PC-3 (cell line): ENCODE data around the gene LRRC8A. TPM values are rescaled to one million over a fixed set of nuclear protein-coding genes. Genes with fewer than 3 reads are reported as not detected.

Experiments used
- ATAC-seq: fragments of 200-7000 bp; cut with Tn5 transposase; 2 replicates; pipeline ENCODE4 v1.9.1; 2020; ENCODE audit warnings: mild to moderate bottlenecking, moderate library complexity
- BruUV-seq: library from RNA; stranded (reverse); fragments of 400-500 nt; replicated peaks from 2 replicates; lab custom pipeline; 2021; lab: Mats Ljungman, UMichigan
- CTCF ChIA-PET: fragments of 300-600 bp; sonication (Branson Sonifier 250); formaldehyde crosslinking; loops from one replicate; lab custom pipeline; 2022; ENCODE audit warnings: antibody characterized with exemption; lab: Charles Lee
- POLR2A ChIA-PET: fragments of 300-600 bp; sonication (Branson Sonifier 250); formaldehyde crosslinking; loops from one replicate; lab custom pipeline; 2022; ENCODE audit warnings: antibody characterized with exemption; ENCODE audit not compliant: unreplicated experiment; lab: Charles Lee
- DNase-seq: peaks from one replicate; pipeline ENCODE4 v3.0.0-alpha.2; 2015
- H2AFZ ChIP-seq: fragments of 300-600 bp; sonication (generic); 2 replicates; pipeline ENCODE4 v1.6.0; 2016; ENCODE audit warnings: antibody characterized with exemption, low read length
- H3F3A ChIP-seq: fragments of 300-600 bp; sonication (generic); one replicate; pipeline ENCODE4 v1.6.0; 2017; ENCODE audit warnings: antibody characterized with exemption, low read length, control low read depth, mild to moderate bottlenecking; ENCODE audit not compliant: unreplicated experiment
- H3K27ac ChIP-seq: fragments of 300-600 bp; sonication (generic); 2 replicates; pipeline ENCODE4 v1.5.1; 2016; ENCODE audit warnings: mild to moderate bottlenecking, low read length
- H3K27me3 ChIP-seq: fragments of 300-600 bp; sonication (generic); 2 replicates; pipeline ENCODE4 v1.6.1; 2016; ENCODE audit warnings: low read length, mixed read lengths
- H3K36me3 ChIP-seq: fragments of 300-600 bp; sonication (generic); 2 replicates; pipeline ENCODE4 v1.6.1; 2016; ENCODE audit warnings: low read depth, mixed run types, low read length, mixed read lengths
- H3K4me1 ChIP-seq: fragments of 300-600 bp; sonication (generic); 2 replicates; pipeline ENCODE4 v1.5.1; 2016; ENCODE audit warnings: low read length; ENCODE audit not compliant: insufficient read depth
- H3K4me2 ChIP-seq: fragments of 300-600 bp; sonication (generic); 2 replicates; pipeline ENCODE4 v1.6.0; 2016; ENCODE audit warnings: low read length
- H3K4me3 ChIP-seq: fragments of 300-600 bp; sonication (generic); 2 replicates; pipeline ENCODE4 v1.5.1; 2016; ENCODE audit warnings: mild to moderate bottlenecking, low read length, mixed read lengths
- H3K79me2 ChIP-seq: fragments of 300-600 bp; sonication (generic); 2 replicates; pipeline ENCODE4 v1.6.1; 2017; ENCODE audit warnings: low read length, mixed read lengths
- H3K9ac ChIP-seq: fragments of 300-600 bp; sonication (generic); 2 replicates; pipeline ENCODE4 v1.6.0; 2016; ENCODE audit warnings: mild to moderate bottlenecking, low read length
- H3K9me2 ChIP-seq: fragments of 300-600 bp; sonication (generic); replicated peaks from 2 replicates; pipeline ENCODE4 v1.6.1; 2016; ENCODE audit warnings: mixed run types, low read length, mixed read lengths
- H3K9me3 ChIP-seq: fragments of 300-600 bp; sonication (generic); 2 replicates; pipeline ENCODE4 v1.6.1; 2016; ENCODE audit warnings: low read length, mixed read lengths
- H4K20me1 ChIP-seq: fragments of 300-600 bp; sonication (generic); 2 replicates; pipeline ENCODE4 v1.6.1; 2016; ENCODE audit warnings: low read length, mixed read lengths
- CTCF ChIP-seq: fragments of 300-600 bp; sonication (generic); conservative IDR thresholded peaks from 2 replicates; pipeline ENCODE4 v1.5.1; 2017; ENCODE audit warnings: antibody characterized with exemption, low read depth, mild to moderate bottlenecking, low read length
- EZH2 ChIP-seq: fragments of 300-600 bp; sonication (generic); IDR thresholded peaks from one replicate; pipeline ENCODE4 v1.6.1; 2017; ENCODE audit warnings: antibody characterized with exemption, mild to moderate bottlenecking, low read length; ENCODE audit not compliant: unreplicated experiment
- EZH2phosphoT487 ChIP-seq: fragments of 300-600 bp; sonication (generic); IDR thresholded peaks from 2 replicates; pipeline ENCODE4 v1.6.1; 2018; ENCODE audit warnings: mild to moderate bottlenecking, antibody characterized with exemption, low read length, borderline replicate concordance
- intact Hi-C: fragments of 100-400 bp; cut with micrococcal nuclease; formaldehyde crosslinking; loops from 2 replicates; pipeline ENCODE4 v1.9.0; 2023
- total RNA-seq: library from RNA; depleted of rRNA; stranded (reverse); fragments of >200 nt; gene quantifications from 2 replicates; pipeline ENCODE4 v1.2.3, GENCODE V29; 2014

The LRRC8A gene
- total RNA-seq, 1 experiment from 2014 or later: 65.5 TPM

- no peaks in the 10 kb centered on the region for H3K27me3 ChIP-seq
- TF ChIP-seq EZH2: no peak
- no peak for TF ChIP-seq CTCF
- TF ChIP-seq EZH2phosphoT487: no peak
- ATAC-seq: peak; percentile 72
- POLR2A ChIA-PET: no interaction called here
- H3K9me2 ChIP-seq: no peaks in the 10 kb centered on the region
- H3K9ac ChIP-seq: no peak overlapping the region
- peaks cover 20% of the 10 kb centered on the region; the same call in 1 of the 2 replicates for H3K79me2 ChIP-seq
- H3K4me2 ChIP-seq: no peak overlapping the region
- H3K36me3 ChIP-seq: peaks cover 7% of the 10 kb centered on the region
- H4K20me1 ChIP-seq: no peaks in the 10 kb centered on the region
- H3K4me3 ChIP-seq: no peak overlapping the region
- peaks cover 34% of the 10 kb centered on the region for H3K4me1 ChIP-seq
- no peaks in the 10 kb centered on the region for H3F3A ChIP-seq
- TSS peak; percentile 96 for BruUV-seq
- no peaks in the 10 kb centered on the region for H3K9me3 ChIP-seq
- H3K27ac ChIP-seq: no peak overlapping the region
- no peak overlapping the region for H2AFZ ChIP-seq
- intact Hi-C loops: no loop called here
- peak; percentile 41 for DNase-seq
- CTCF ChIA-PET: interaction anchor here (0.6 kb wide), 1 partner anchor 13 kb away, joined by 3 read pairs; no protein-coding TSS in a partner anchor
Measured at GRCh38 chr9:128899566-128900322, 17.8 kb downstream of the LRRC8A start.

DNA sequence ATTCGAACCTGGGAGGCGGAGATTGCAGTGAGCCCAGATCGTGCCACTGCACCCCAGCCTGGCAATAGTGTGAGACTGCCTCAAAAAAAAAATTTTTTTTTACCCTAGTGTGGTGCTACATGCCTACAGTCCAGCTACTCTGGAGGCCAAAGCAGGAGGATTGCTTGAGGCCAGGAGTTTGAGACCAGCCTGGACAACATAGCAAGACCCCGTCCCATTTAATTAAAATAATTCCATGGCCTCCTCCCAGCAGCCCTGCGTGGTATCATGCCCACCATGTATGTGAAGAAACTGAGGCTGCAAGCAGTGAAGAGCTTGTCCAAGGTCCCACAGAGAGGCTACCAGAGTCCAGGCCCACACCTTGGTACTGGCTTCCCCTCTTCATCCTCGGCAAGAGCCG is 19.4 kb downstream of the LRRC8A start:
- peaks cover 7% of the 10 kb centered on the region for H3K36me3 ChIP-seq
- no peak overlapping the region for H2AFZ ChIP-seq
- no peaks in the 10 kb centered on the region for H3K9me2 ChIP-seq
- no peak for DNase-seq
- intact Hi-C loops: no loop called here
- H3K27ac ChIP-seq: no peak overlapping the region; the same call in 1 of the 2 replicates
- H3K27me3 ChIP-seq: no peaks in the 10 kb centered on the region
- no peak for ATAC-seq
- H3K79me2 ChIP-seq: peaks cover 19% of the 10 kb centered on the region; the same call in 1 of the 2 replicates
- no TSS peak for BruUV-seq
- no peaks in the 10 kb centered on the region for H3F3A ChIP-seq
- H3K9me3 ChIP-seq: no peaks in the 10 kb centered on the region
- H4K20me1 ChIP-seq: no peaks in the 10 kb centered on the region
- CTCF ChIA-PET: no interaction called here
- no peak overlapping the region for H3K4me3 ChIP-seq
- peaks cover 34% of the 10 kb centered on the region for H3K4me1 ChIP-seq
- POLR2A ChIA-PET: interaction anchor here (0.7 kb wide), 1 partner anchor 11 kb away, joined by 4 read pairs; no protein-coding TSS in a partner anchor
- H3K4me2 ChIP-seq: no peak overlapping the region
- no peak overlapping the region for H3K9ac ChIP-seq
- TF ChIP-seq EZH2phosphoT487 (no peak), EZH2 (no peak), CTCF (no peak)

DNA sequence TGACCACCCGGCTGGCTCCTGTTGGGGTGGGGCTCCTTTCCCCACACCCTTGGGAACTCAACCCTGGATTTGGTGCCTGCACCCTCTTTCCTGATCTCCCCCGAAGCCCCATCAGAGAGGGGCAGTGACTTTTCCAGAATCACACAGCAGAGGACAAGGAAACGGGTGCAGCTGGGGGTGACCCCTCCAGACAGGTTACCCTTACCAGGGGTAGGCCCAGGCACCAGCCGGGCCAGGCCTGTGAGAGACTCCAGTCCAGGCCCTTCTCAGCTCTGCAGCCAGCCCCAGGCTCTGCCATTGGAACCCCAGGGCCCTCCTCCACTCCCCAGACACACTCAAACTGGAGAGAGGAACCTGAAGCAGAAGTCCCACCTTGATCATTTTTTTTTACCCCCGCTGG is 19.9 kb downstream of the LRRC8A start:
- peaks cover 7% of the 10 kb centered on the region for H3K36me3 ChIP-seq
- H3K4me1 ChIP-seq: peaks cover 34% of the 10 kb centered on the region
- ATAC-seq: no peak
- ChIA-PET CTCF (no interaction called here), POLR2A (interaction anchor here (0.7 kb wide), 1 partner anchor 11 kb away, joined by 4 read pairs; no protein-coding TSS in a partner anchor)
- H3K4me3 ChIP-seq: no peak overlapping the region
- no peak for DNase-seq
- no peaks in the 10 kb centered on the region for H3F3A ChIP-seq
- intact Hi-C loops: no loop called here
- H3K79me2 ChIP-seq: peaks cover 23% of the 10 kb centered on the region; the same call in 1 of the 2 replicates
- no TSS peak for BruUV-seq
- H3K27me3 ChIP-seq: no peaks in the 10 kb centered on the region
- H3K27ac ChIP-seq: peak overlapping the region; percentile 69
- no peak overlapping the region for H3K9ac ChIP-seq
- no peak overlapping the region for H2AFZ ChIP-seq
- H3K9me3 ChIP-seq: no peaks in the 10 kb centered on the region
- TF ChIP-seq EZH2phosphoT487 (no peak), EZH2 (no peak), CTCF (no peak)
- no peaks in the 10 kb centered on the region for H4K20me1 ChIP-seq
- no peaks in the 10 kb centered on the region for H3K9me2 ChIP-seq
- H3K4me2 ChIP-seq: 0 out of 2 replicates have a peak overlapping the region, but pooled peaks have one; percentile 12
